GDM1 (cell line): Measurements from ENCODE around the gene SLC30A7.
"Not testable (repeated sequence)": the region's sequence is repeated elsewhere in the genome, so short reads cannot be mapped to it uniquely, and the experiment has no call there.

Experiments
- DNase-seq: peaks from one replicate; lab custom pipeline; 2025; lab: John Stamatoyannopoulos, UW

SLC30A7 gene

GRCh38 chr1:100941098-100941527 lies 45.2 kb downstream of the SLC30A7 start:
- no peak for DNase-seq

GRCh38 chr1:100941580-100942216 lies 45.8 kb downstream of the SLC30A7 start:
- DNase-seq = no peak

DNA sequence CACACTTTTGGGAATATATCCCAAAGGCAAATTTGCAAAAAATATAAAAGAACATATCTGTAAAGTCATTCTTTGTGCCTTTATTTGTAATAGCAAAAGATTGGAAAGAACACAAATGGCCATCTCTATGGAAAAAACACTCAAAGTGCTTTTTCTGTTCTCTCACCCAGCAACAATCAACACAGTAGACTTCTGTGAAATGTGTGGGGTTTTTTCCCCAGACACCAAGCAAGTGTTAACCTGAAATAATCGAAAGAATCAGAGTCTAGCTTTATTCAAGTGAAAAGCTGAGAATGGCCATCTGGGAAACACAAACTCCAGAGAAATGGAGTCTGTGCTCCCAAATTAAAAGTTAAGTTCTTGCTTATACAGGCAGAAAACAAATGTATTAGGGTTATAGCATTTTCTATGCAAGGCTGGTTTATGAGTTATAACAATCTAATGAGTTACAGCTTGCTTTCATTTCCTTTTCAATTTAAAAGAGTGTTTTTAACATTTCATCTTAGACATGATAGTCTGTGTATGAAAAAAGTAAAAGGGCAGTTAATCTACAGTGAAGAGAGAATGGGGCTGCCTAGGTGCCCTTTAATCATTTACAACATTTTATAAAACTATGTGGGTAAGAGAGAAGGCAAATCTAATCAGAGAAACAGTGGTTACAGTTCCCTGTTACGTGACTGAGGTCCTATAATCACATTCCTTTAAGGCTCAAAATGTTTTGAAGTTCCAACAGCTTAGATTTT lies 46.6 kb downstream of the SLC30A7 start:
- DNase-seq = no peak

GRCh38 chr1:100943533-100943932 lies 47.6 kb downstream of the SLC30A7 start:
- no peak for DNase-seq

- not testable (repeated sequence) for DNase-seq
Measured at GRCh38 chr1:100946064-100946463, 50.2 kb downstream of the SLC30A7 start.

DNA sequence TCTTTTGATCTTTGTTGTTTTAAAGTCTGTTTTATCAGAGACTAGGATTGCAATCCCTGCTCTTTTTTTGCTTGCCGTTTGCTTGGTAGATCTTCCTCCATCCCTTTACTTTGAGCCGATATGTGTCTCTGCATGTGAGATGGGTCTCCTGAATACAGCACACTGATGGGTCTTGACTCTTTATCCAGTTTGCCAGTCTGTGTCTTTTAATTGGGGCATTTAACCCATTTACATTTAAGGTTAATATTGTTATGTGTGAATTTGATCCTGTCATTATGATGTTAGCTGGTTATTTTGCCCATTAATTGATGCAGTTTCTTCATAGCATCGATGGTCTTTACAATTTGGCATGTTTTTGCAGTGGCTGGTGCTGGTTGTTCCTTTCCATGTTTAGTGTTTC lies 51.9 kb downstream of the SLC30A7 start:
- not testable (repeated sequence) for DNase-seq

GRCh38 chr1:100948721-100949405 lies 53.0 kb downstream of the SLC30A7 start:
- not testable (repeated sequence) for DNase-seq

DNA sequence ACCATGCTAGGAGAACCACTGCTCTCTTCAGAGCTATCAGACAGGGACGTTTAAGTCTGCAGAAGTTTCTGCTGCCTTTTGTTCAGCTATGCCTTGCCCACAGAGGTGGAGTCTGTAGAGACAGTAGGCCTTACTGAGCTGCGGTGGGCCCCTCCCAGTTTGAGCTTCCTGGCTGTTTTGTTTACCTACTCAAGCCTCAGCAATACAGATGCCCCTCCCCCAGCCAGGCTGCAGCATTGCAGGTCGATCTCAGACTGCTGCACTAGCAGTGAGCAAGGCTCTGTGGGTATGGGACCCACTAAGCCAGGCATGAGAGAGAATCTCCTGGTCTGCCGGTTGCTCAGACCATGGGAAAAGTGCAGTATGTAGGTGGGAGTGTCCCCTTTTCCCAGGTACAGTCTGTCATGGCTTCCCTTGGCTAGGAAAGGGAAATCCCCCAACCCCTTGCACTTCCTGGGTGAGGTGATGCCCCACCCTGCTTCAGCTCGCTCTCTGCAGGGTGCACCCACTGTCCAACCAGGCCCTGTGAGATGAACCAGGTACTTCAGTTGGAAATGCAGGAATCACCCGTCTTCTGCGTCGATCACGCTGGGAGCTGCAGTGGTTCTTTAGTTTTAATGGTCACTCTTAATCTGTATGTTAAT lies 53.7 kb downstream of the SLC30A7 start:
- DNase-seq = not testable (repeated sequence)

GRCh38 chr1:100950337-100950736 lies 54.4 kb downstream of the SLC30A7 start:
- no peak for DNase-seq

DNA sequence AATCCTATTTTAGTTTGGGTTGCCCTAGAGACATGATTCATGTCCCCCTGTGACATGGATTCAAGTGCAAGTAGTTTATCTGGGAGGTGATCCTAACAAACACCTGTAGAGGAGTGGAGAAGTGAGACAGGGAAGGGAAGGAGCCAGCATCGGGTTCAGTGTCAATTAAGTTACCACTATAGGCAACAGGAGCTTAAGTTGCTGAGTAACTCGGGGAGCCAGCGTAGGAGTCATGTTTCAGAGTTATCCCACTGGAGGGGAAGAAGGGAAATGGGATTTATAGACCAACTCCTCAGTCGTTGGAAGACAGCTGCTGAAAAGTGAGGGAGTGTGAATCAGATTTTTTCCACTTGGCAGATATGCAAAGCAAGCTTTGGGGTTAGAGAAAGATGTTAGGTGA lies 54.9 kb downstream of the SLC30A7 start:
- no peak for DNase-seq

DNA sequence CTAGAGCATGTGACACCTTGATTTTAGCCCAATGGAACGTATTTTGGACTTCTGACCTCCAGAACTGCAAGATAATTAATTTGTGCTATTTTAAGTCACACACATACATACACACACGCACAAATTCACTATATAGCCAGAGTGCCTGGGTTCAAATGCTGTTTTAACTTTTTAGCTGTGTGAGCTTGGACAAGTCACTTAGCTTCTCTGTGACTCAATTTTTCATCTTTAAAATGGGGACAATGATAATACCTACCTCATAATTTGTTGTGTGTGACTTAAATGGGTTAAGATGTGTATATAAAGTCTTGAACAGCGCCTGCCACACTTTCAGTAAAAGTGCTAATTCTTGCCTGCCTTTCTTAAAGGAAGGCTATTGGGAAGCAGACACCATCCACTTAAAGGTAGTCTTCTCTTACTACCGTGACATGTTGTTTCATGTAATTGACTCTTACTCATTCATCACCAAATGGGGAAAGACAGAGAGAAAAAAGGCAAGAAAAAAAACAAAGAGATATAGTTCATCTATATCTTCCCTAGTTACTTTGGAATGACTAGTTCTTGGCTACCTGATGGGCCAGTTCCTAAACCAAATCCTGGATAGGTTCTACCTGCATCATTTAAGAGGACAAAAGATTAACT lies 56.3 kb downstream of the SLC30A7 start:
- DNase-seq = no peak

- DNase-seq = not testable (repeated sequence)
Measured at GRCh38 chr1:100952970-100953369, 57.1 kb downstream of the SLC30A7 start.

- DNase-seq = no peak
Measured at GRCh38 chr1:100953960-100954730, 58.3 kb downstream of the SLC30A7 start.

GRCh38 chr1:100955322-100955721 lies 59.4 kb downstream of the SLC30A7 start:
- no peak for DNase-seq

DNA sequence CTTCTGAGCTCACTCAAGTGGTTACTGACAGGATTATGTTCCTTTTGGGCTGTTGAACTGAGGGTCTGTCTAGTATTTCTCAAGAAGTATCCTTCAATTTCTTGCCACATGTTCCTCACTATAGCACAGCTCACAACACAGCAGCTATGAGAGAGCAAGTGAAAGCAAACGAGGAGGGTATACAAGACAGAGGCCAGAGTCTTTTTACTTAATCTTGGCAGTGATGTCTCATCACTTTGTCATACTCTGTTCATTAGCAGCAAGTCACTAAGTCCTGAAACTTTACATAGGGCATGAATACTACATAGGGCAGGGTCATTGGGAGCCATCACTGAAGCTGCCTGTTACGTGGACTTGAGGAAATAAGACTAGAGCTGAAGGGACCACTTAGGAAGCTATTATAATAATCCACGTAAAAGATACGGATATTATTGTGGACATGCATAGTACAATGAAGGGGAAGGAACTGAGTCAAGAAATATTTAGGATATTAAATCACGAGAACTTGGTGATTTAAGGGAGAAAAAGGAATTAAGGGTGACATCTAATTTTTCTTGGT lies 63.7 kb downstream of the SLC30A7 start:
- no peak for DNase-seq

DNA sequence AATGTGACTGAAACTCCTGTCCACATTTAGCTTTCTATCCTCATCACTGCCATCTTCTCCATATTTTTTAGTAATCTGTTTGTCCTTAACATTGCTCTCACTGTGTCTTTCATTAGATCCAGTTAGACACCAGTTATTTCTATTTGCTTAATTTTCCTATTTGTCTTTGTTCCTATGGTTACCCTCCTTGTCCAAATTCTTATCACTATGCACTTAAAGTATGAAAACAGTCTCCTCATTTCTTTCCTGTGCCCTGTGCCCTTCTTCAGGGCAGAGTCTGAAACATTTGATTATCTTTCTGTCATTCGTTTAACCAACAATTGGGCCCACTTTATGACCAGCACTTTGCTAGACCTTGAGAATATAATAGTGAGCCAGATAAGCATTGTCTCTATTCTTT lies 64.2 kb downstream of the SLC30A7 start:
- no peak for DNase-seq

DNA sequence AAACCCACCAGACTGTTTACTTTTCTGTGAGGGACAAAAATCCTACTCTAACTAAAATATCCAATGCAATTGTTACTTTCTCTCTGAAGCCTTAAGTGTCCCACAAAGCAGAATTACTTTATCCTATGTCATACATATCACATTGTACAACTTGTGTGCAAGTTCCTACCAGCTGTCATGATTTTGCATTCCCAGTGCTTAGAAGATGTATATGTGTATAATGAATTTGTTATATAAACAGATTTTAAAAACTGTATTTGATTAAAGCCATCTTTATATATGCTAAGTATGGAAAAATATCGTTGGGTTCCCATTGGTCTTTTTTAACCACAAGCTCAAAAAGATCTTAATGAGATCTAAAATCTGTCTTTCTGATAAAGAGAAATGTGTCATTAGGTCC lies 72.7 kb downstream of the SLC30A7 start:
- no peak for DNase-seq

DNA sequence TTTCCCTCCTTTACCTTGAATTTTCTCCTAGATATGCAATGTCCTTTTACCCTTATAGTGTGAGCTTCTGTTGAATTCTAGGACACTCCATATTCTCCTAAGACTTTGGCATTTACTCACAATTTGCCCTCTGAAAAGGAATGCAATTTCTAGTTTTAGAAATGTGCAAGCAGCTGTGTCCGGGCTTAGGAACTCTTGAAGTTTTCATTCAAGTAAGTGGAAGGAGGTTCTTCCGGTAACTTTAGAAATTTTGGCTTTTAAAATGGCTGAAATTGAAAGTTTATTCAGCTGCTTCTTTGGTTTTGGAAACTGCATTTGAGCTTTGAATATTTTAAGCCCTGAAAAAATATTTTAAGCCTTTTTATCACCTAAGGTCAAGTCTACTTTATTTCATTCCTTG lies 73.4 kb downstream of the SLC30A7 start:
- DNase-seq = no peak

GRCh38 chr1:100971021-100971420 lies 75.1 kb downstream of the SLC30A7 start:
- DNase-seq = no peak

GRCh38 chr1:100972185-100972584 lies 76.3 kb downstream of the SLC30A7 start:
- no peak for DNase-seq

DNA sequence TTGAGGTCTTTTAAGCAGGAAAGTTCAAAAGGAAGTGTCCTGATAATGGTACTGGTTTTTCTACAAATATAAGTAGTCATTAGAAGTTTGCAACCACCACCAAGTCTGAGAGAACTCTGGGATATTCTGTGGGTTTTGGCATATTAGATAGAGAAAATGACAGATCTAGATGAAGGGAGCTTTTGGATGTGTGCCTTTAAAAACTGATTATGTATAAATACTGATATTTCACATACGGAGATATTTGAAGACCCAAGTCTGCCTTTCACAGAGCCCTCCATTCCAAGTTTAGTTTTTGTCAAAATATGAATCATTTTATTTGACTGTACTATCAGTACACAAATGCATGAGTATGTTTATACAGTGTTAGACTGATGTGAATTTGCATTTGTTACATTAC lies 81.0 kb downstream of the SLC30A7 start:
- DNase-seq = no peak
